ENCODE measurements around the gene ETS2. TPM values are rescaled to one million over a fixed set of nuclear protein-coding genes. Genes with fewer than 3 reads are reported as not detected.

The ETS2 gene
- total RNA-seq, 1 donor from 2014 or later = 68.9 TPM

GRCh38 chr21:38861989-38862683, 56.4 kb downstream of the ETS2 start:
- DNase-seq = no peak

- no peak for DNase-seq
Measured at GRCh38 chr21:38863291-38863690, 57.6 kb downstream of the ETS2 start.

GRCh38 chr21:38863843-38864363, 58.2 kb downstream of the ETS2 start:
- DNase-seq = no peak

- DNase-seq = no peak
Measured at GRCh38 chr21:38864964-38865363, 59.2 kb downstream of the ETS2 start.

- DNase-seq = no peak
Measured at GRCh38 chr21:38869196-38869595, 63.5 kb downstream of the ETS2 start.

GRCh38 chr21:38869946-38870345, 64.2 kb downstream of the ETS2 start:
- no peak for DNase-seq
